PC-3 (cell line): ENCODE measurements around the gene FLNA. TPM values are rescaled to one million over a fixed set of nuclear protein-coding genes. Genes with fewer than 3 reads are reported as not detected.
A peak's percentile ranks its signal among the peaks of the same experiment; 100 is the strongest.

Experiments
- ATAC-seq: fragments of 200-7000 bp; cut with Tn5 transposase; 2 replicates; pipeline ENCODE4 v1.9.1; 2020; ENCODE audit warnings: mild to moderate bottlenecking, moderate library complexity
- BruUV-seq: library from RNA; stranded (reverse); fragments of 400-500 nt; replicated peaks from 2 replicates; lab custom pipeline; 2021; lab: Mats Ljungman, UMichigan
- CTCF ChIA-PET: fragments of 300-600 bp; sonication (Branson Sonifier 250); formaldehyde crosslinking; loops from one replicate; lab custom pipeline; 2022; ENCODE audit warnings: antibody characterized with exemption; lab: Charles Lee
- POLR2A ChIA-PET: fragments of 300-600 bp; sonication (Branson Sonifier 250); formaldehyde crosslinking; loops from one replicate; lab custom pipeline; 2022; ENCODE audit warnings: antibody characterized with exemption; ENCODE audit not compliant: unreplicated experiment; lab: Charles Lee
- DNase-seq: peaks from one replicate; pipeline ENCODE4 v3.0.0-alpha.2; 2015
- H2AFZ ChIP-seq: fragments of 300-600 bp; sonication (generic); 2 replicates; pipeline ENCODE4 v1.6.0; 2016; ENCODE audit warnings: antibody characterized with exemption, low read length
- H3F3A ChIP-seq: fragments of 300-600 bp; sonication (generic); one replicate; pipeline ENCODE4 v1.6.0; 2017; ENCODE audit warnings: antibody characterized with exemption, low read length, control low read depth, mild to moderate bottlenecking; ENCODE audit not compliant: unreplicated experiment
- H3K27ac ChIP-seq: fragments of 300-600 bp; sonication (generic); 2 replicates; pipeline ENCODE4 v1.5.1; 2016; ENCODE audit warnings: mild to moderate bottlenecking, low read length
- H3K27me3 ChIP-seq: fragments of 300-600 bp; sonication (generic); 2 replicates; pipeline ENCODE4 v1.6.1; 2016; ENCODE audit warnings: low read length, mixed read lengths
- H3K36me3 ChIP-seq: fragments of 300-600 bp; sonication (generic); 2 replicates; pipeline ENCODE4 v1.6.1; 2016; ENCODE audit warnings: low read depth, mixed run types, low read length, mixed read lengths
- H3K4me1 ChIP-seq: fragments of 300-600 bp; sonication (generic); 2 replicates; pipeline ENCODE4 v1.5.1; 2016; ENCODE audit warnings: low read length; ENCODE audit not compliant: insufficient read depth
- H3K4me2 ChIP-seq: fragments of 300-600 bp; sonication (generic); 2 replicates; pipeline ENCODE4 v1.6.0; 2016; ENCODE audit warnings: low read length
- H3K4me3 ChIP-seq: fragments of 300-600 bp; sonication (generic); 2 replicates; pipeline ENCODE4 v1.5.1; 2016; ENCODE audit warnings: mild to moderate bottlenecking, low read length, mixed read lengths
- H3K79me2 ChIP-seq: fragments of 300-600 bp; sonication (generic); 2 replicates; pipeline ENCODE4 v1.6.1; 2017; ENCODE audit warnings: low read length, mixed read lengths
- H3K9ac ChIP-seq: fragments of 300-600 bp; sonication (generic); 2 replicates; pipeline ENCODE4 v1.6.0; 2016; ENCODE audit warnings: mild to moderate bottlenecking, low read length
- H3K9me2 ChIP-seq: fragments of 300-600 bp; sonication (generic); replicated peaks from 2 replicates; pipeline ENCODE4 v1.6.1; 2016; ENCODE audit warnings: mixed run types, low read length, mixed read lengths
- H3K9me3 ChIP-seq: fragments of 300-600 bp; sonication (generic); 2 replicates; pipeline ENCODE4 v1.6.1; 2016; ENCODE audit warnings: low read length, mixed read lengths
- H4K20me1 ChIP-seq: fragments of 300-600 bp; sonication (generic); 2 replicates; pipeline ENCODE4 v1.6.1; 2016; ENCODE audit warnings: low read length, mixed read lengths
- CTCF ChIP-seq: fragments of 300-600 bp; sonication (generic); conservative IDR thresholded peaks from 2 replicates; pipeline ENCODE4 v1.5.1; 2017; ENCODE audit warnings: antibody characterized with exemption, low read depth, mild to moderate bottlenecking, low read length
- EZH2 ChIP-seq: fragments of 300-600 bp; sonication (generic); IDR thresholded peaks from one replicate; pipeline ENCODE4 v1.6.1; 2017; ENCODE audit warnings: antibody characterized with exemption, mild to moderate bottlenecking, low read length; ENCODE audit not compliant: unreplicated experiment
- EZH2phosphoT487 ChIP-seq: fragments of 300-600 bp; sonication (generic); IDR thresholded peaks from 2 replicates; pipeline ENCODE4 v1.6.1; 2018; ENCODE audit warnings: mild to moderate bottlenecking, antibody characterized with exemption, low read length, borderline replicate concordance
- intact Hi-C: fragments of 100-400 bp; cut with micrococcal nuclease; formaldehyde crosslinking; loops from 2 replicates; pipeline ENCODE4 v1.9.0; 2023
- total RNA-seq: library from RNA; depleted of rRNA; stranded (reverse); fragments of >200 nt; gene quantifications from 2 replicates; pipeline ENCODE4 v1.2.3, GENCODE V29; 2014

FLNA gene
- total RNA-seq, 1 experiment from 2014 or later, result 2,058 TPM

GRCh38 chrX:154380787-154381186 lies 6.4 kb upstream of the FLNA start:
- H3K4me1 ChIP-seq, result peaks cover 14% of the 10 kb centered on the region
- DNase-seq, result no peak
- no peak overlapping the region for H2AFZ ChIP-seq
- no peaks in the 10 kb centered on the region for H3K9me3 ChIP-seq
- H3K4me3 ChIP-seq, result peak overlapping the region; percentile 95
- ChIA-PET CTCF (no interaction called here), POLR2A (no interaction called here)
- no peaks in the 10 kb centered on the region; the same call in 1 of the 2 replicates for H3K36me3 ChIP-seq
- H3K4me2 ChIP-seq, result peak overlapping the region; percentile 98
- H3K9me2 ChIP-seq, result no peaks in the 10 kb centered on the region
- H4K20me1 ChIP-seq, result peaks cover 5% of the 10 kb centered on the region; the same call in 1 of the 2 replicates
- H3F3A ChIP-seq, result no peaks in the 10 kb centered on the region
- peak overlapping the region; percentile 98; the same call in 1 of the 2 replicates for H3K9ac ChIP-seq
- H3K79me2 ChIP-seq, result peaks cover 29% of the 10 kb centered on the region
- TF ChIP-seq CTCF (no peak), EZH2phosphoT487 (no peak)
- intact Hi-C loops, result no loop called here
- no peak for ATAC-seq
- no peaks in the 10 kb centered on the region for H3K27me3 ChIP-seq
- no peak overlapping the region for H3K27ac ChIP-seq
- no TSS peak for BruUV-seq

- POLR2A ChIA-PET, result interaction anchor here (0.6 to 0.7 kb wide), 2 partner anchors 18 to 77 kb away, joined by 3 to 6 read pairs; no protein-coding TSS in a partner anchor
Measured at GRCh38 chrX:154380153-154380552, 5.7 kb upstream of the FLNA start.

More at GRCh38 chrX:154380153-154380552, 5.7 kb upstream of the FLNA start:
- peaks cover 16% of the 10 kb centered on the region for H3K4me1 ChIP-seq
- peaks cover 33% of the 10 kb centered on the region for H3K79me2 ChIP-seq
- TSS peak; percentile 78 for BruUV-seq
- peak overlapping the region; percentile 95 for H3K4me3 ChIP-seq
- CTCF ChIA-PET, result no interaction called here
- no peaks in the 10 kb centered on the region for H3K27me3 ChIP-seq
- no peaks in the 10 kb centered on the region for H3K9me3 ChIP-seq
- no peaks in the 10 kb centered on the region; the same call in 1 of the 2 replicates for H3K36me3 ChIP-seq
- peak overlapping the region; percentile 98 for H3K9ac ChIP-seq
- ATAC-seq (no peak), DNase-seq (no peak)
- intact Hi-C loops, result no loop called here
- no peaks in the 10 kb centered on the region for H3F3A ChIP-seq
- TF ChIP-seq EZH2 (no peak), CTCF (no peak), EZH2phosphoT487 (no peak)
- peak overlapping the region; percentile 76 for H3K27ac ChIP-seq
- no peak overlapping the region for H2AFZ ChIP-seq
- H3K9me2 ChIP-seq, result no peaks in the 10 kb centered on the region
- H4K20me1 ChIP-seq, result peaks cover 5% of the 10 kb centered on the region; the same call in 1 of the 2 replicates
- H3K4me2 ChIP-seq, result peak overlapping the region; percentile 98
